Neural crest cell (in vitro differentiated cells): ENCODE data around the gene ZGPAT. TPM values are rescaled to one million over a fixed set of nuclear protein-coding genes. Genes with fewer than 3 reads are reported as not detected.

Experiments
- DNase-seq: peaks from one replicate; pipeline ENCODE4 v3.0.0; 2021; ENCODE audit warnings: low read depth, mixed read lengths, low spot score
- H3K27ac Mint-ChIP-seq: one replicate; pipeline ENCODE4 v1.8.0; 2021; ENCODE audit warnings: mild to moderate bottlenecking, mixed read lengths; ENCODE audit not compliant: unreplicated experiment
- H3K27me3 Mint-ChIP-seq: 2 replicates; pipeline ENCODE4 v1.8.0; 2021; ENCODE audit warnings: low read depth, mild to moderate bottlenecking, mixed read lengths
- H3K36me3 Mint-ChIP-seq: 2 replicates; pipeline ENCODE4 v1.8.0; 2021; ENCODE audit warnings: low read depth, mild to moderate bottlenecking, mixed read lengths
- H3K4me1 Mint-ChIP-seq: 2 replicates; pipeline ENCODE4 v1.8.0; 2021; ENCODE audit warnings: mixed read lengths
- H3K4me3 Mint-ChIP-seq: one replicate; pipeline ENCODE4 v1.8.0; 2021; ENCODE audit warnings: mild to moderate bottlenecking, mixed read lengths
- H3K9me3 Mint-ChIP-seq: 2 replicates; pipeline ENCODE4 v1.8.0; 2021; ENCODE audit warnings: mixed read lengths
- CTCF ChIP-seq: fragments of 200-600 bp; sonication (generic); conservative IDR thresholded peaks from 2 replicates; pipeline ENCODE4 v1.5.0; 2021; ENCODE audit warnings: antibody characterized with exemption, mild to moderate bottlenecking
- total RNA-seq: library from RNA; stranded (reverse); gene quantifications from 2 replicates; pipeline ENCODE4 v1.2.1, GENCODE V29; 2021

The ZGPAT gene
- total RNA-seq, 1 donor from 2014 or later, result 31.3 TPM

GRCh38 chr20:63702036-63702665 lies 5.7 kb upstream of the ZGPAT start:
- peak overlapping the region; percentile 57 for H3K4me3 Mint-ChIP-seq
- no peak overlapping the region for H3K27ac Mint-ChIP-seq
- peaks cover 9% of the 10 kb centered on the region for H3K4me1 Mint-ChIP-seq
- DNase-seq, result no peak
- TF ChIP-seq CTCF, result no peak
- H3K27me3 Mint-ChIP-seq, result peaks cover 7% of the 10 kb centered on the region
- no peaks in the 10 kb centered on the region for H3K36me3 Mint-ChIP-seq
- H3K9me3 Mint-ChIP-seq, result no peaks in the 10 kb centered on the region

- no peak for DNase-seq
- Mint-ChIP-seq H3K36me3 (no peaks in the 10 kb centered on the region), H3K27me3 (peaks cover 7% of the 10 kb centered on the region), H3K4me1 (peaks cover 9% of the 10 kb centered on the region), H3K4me3 (peak overlapping the region; percentile 57), H3K9me3 (no peaks in the 10 kb centered on the region), H3K27ac (no peak overlapping the region)
- no peak for TF ChIP-seq CTCF
Observed at GRCh38 chr20:63702751-63703470, 4.9 kb upstream of the ZGPAT start.

- peaks cover 10% of the 10 kb centered on the region for H3K4me1 Mint-ChIP-seq
- no peak overlapping the region for H3K27ac Mint-ChIP-seq
Observed at GRCh38 chr20:63703471-63703975, 4.3 kb upstream of the ZGPAT start.

GRCh38 chr20:63703976-63704748 lies 3.7 kb upstream of the ZGPAT start:
- Mint-ChIP-seq H3K27ac (no peak overlapping the region), H3K9me3 (no peaks in the 10 kb centered on the region), H3K36me3 (peaks cover 3% of the 10 kb centered on the region), H3K4me3 (peak overlapping the region; percentile 78), H3K27me3 (peaks cover 4% of the 10 kb centered on the region), H3K4me1 (peaks cover 16% of the 10 kb centered on the region)
- DNase-seq, result no peak
- no peak for TF ChIP-seq CTCF

More at GRCh38 chr20:63703471-63703975, 4.3 kb upstream of the ZGPAT start:
- no peak for DNase-seq
- peaks cover 4% of the 10 kb centered on the region for H3K27me3 Mint-ChIP-seq
- H3K36me3 Mint-ChIP-seq, result no peaks in the 10 kb centered on the region
- no peak for TF ChIP-seq CTCF
- H3K9me3 Mint-ChIP-seq, result no peaks in the 10 kb centered on the region
- H3K4me3 Mint-ChIP-seq, result no peak overlapping the region

GRCh38 chr20:63704749-63705117 lies 3.1 kb upstream of the ZGPAT start:
- Mint-ChIP-seq H3K27me3 (peaks cover 4% of the 10 kb centered on the region), H3K36me3 (peaks cover 3% of the 10 kb centered on the region), H3K9me3 (no peaks in the 10 kb centered on the region), H3K4me3 (peak overlapping the region; percentile 90), H3K4me1 (peaks cover 17% of the 10 kb centered on the region), H3K27ac (no peak overlapping the region)
- no peak for TF ChIP-seq CTCF
- no peak for DNase-seq
